Activated CD8-positive, alpha-beta memory T cell treated with anti-CD3 and anti-CD28 coated beads for 1 hour (primary cell): ENCODE data around the gene LRMDA.

ENCODE experiments used
- DNase-seq, 2 donors: peaks; one replicate each; pipeline ENCODE4 v3.0.0-alpha.2; 2020; ENCODE audit warnings: low read depth in 1 of 2; ENCODE audit errors: extremely low read depth in 1 of 2

LRMDA gene

GRCh38 chr10:75801121-75801520 is 369.7 kb downstream of the LRMDA start:
- no peak for DNase-seq

- no peak for DNase-seq
Observed at GRCh38 chr10:75801661-75802060, 370.2 kb downstream of the LRMDA start.

- DNase-seq, result no peak
Observed at GRCh38 chr10:75803121-75803520, 371.7 kb downstream of the LRMDA start.

GRCh38 chr10:75803816-75804552 is 372.6 kb downstream of the LRMDA start:
- DNase-seq, result no peak

- DNase-seq, result no peak
Observed at GRCh38 chr10:75806186-75806585, 374.8 kb downstream of the LRMDA start.

- no peak for DNase-seq
Observed at GRCh38 chr10:75807456-75807855, 376.0 kb downstream of the LRMDA start.

GRCh38 chr10:75809003-75809402 is 377.6 kb downstream of the LRMDA start:
- no peak for DNase-seq

- no peak for DNase-seq
Observed at GRCh38 chr10:75814014-75814413, 382.6 kb downstream of the LRMDA start.

GRCh38 chr10:75815066-75815465 is 383.6 kb downstream of the LRMDA start:
- DNase-seq, result no peak

- DNase-seq, result no peak
Observed at GRCh38 chr10:75817198-75817597, 385.8 kb downstream of the LRMDA start.

- DNase-seq, result no peak
Observed at GRCh38 chr10:75818552-75818951, 387.1 kb downstream of the LRMDA start.

- DNase-seq, result no peak
Observed at GRCh38 chr10:75825235-75825634, 393.8 kb downstream of the LRMDA start.

GRCh38 chr10:75825661-75826060 is 394.2 kb downstream of the LRMDA start:
- DNase-seq, result no peak

GRCh38 chr10:75826846-75827245 is 395.4 kb downstream of the LRMDA start:
- no peak for DNase-seq

GRCh38 chr10:75827587-75828021 is 396.2 kb downstream of the LRMDA start:
- DNase-seq, result no peak

- no peak for DNase-seq
Observed at GRCh38 chr10:75828413-75828812, 397.0 kb downstream of the LRMDA start.

GRCh38 chr10:75836064-75836463 is 404.6 kb downstream of the LRMDA start:
- DNase-seq, result no peak

- no peak for DNase-seq
Observed at GRCh38 chr10:75838486-75838885, 407.1 kb downstream of the LRMDA start.

GRCh38 chr10:75839020-75839419 is 407.6 kb downstream of the LRMDA start:
- no peak for DNase-seq

GRCh38 chr10:75841266-75841665 is 409.8 kb downstream of the LRMDA start:
- no peak for DNase-seq

GRCh38 chr10:75845176-75845947 is 413.9 kb downstream of the LRMDA start:
- no peak for DNase-seq

GRCh38 chr10:75847477-75847876 is 416.1 kb downstream of the LRMDA start:
- no peak for DNase-seq
